SK-N-MC (cell line): ENCODE measurements around the gene ATP5ME.

Experiments used
- FOXP2 ChIP-seq: optimal IDR thresholded peaks from 2 replicates; pipeline ENCODE3; 2011; ENCODE audit warnings: mild to moderate bottlenecking, moderate library complexity; ENCODE audit not compliant: insufficient read depth; ENCODE audit errors: extremely low read length, control extremely low read depth
- POLR2AphosphoS5 ChIP-seq: IDR thresholded peaks from 2 replicates; pipeline ENCODE4 v1.6.1; 2012; ENCODE audit warnings: mild to moderate bottlenecking, low read depth, low read length, borderline replicate concordance

DNA sequence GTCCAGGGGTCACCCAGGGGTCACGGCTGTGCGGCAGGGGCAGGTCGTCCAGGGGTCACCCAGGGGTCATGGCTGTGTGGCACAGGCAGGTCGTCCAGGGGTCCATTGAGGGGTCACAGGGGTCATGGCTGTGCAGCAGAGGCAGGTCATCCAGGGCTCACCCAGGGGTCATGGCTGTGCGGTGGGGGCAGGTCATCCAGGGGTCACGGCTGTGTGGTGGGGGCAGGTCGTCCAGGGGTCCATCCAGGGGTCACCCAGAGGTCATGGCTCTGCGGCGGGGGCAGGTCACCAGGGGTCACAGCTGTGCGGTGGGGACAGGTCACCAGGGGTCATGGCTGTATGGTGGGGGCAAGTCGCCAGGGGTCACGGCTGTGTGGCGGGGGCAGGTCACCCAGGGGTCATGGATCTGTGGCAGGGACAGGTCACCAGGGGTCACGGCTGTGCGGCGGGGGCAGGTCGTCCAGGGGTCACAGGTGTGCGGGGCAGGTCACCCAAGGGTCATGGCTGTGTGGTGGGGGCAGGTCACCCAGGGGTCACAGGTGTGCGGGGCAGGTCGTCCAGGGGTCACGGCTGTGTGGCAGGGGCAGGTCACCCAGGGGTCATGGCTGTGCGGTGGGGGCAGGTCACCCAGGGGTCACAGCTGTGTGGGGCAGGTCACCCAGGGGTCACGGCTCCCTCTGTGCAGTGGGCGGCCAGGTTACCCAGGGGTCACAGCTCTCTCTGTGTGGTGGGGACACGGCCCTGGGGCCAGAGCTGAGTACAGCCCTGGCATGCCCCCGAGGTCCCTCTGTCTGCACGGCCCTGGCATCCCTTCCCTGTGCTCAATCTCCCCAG is 16.0 kb downstream of the ATP5ME start:
- no peak for TF ChIP-seq FOXP2
- no peak for TF ChIP-seq POLR2AphosphoS5
